H1 (cell line): ENCODE results near the gene CADM1.

ENCODE experiments used
- CBX8 ChIP-seq: fragments of 300-800, 300-1000 bp; sonication (generic); IDR thresholded peaks from 2 replicates; pipeline ENCODE4 v1.7.1; 2016; ENCODE audit warnings: low read depth, low read length, borderline replicate concordance
- CEBPB ChIP-seq: IDR thresholded peaks from 2 replicates; pipeline ENCODE4 v1.6.1; 2012; ENCODE audit warnings: low read depth, low read length
- CTCF ChIP-seq, 3 experiments: IDR thresholded peaks; 1 replicate in 2 of 3; 2 replicates in 1 of 3; pipeline versions ENCODE4 v1.5.1 to v1.6.1; 2011; ENCODE audit warnings: low read length in 3 of 3, mild to moderate bottlenecking in 3 of 3, inconsistent platforms in 2 of 3, low read depth in 1 of 3, moderate library complexity in 1 of 3; ENCODE audit not compliant: insufficient read depth in 1 of 3; ENCODE audit errors: control extremely low read depth in 1 of 3
- EZH2 ChIP-seq: fragments of 200-600 bp; sonication (generic); IDR thresholded peaks from 2 replicates; pipeline ENCODE4 v1.7.1; 2012; ENCODE audit warnings: low read depth, mild to moderate bottlenecking, moderate library complexity, low read length, inconsistent platforms; ENCODE audit not compliant: severe bottlenecking
- SP1 ChIP-seq: IDR thresholded peaks from 2 replicates; pipeline ENCODE4 v1.6.1; 2011; ENCODE audit warnings: low read depth, low read length
- SRF ChIP-seq: IDR thresholded peaks from 2 replicates; pipeline ENCODE4 v1.6.1; 2011; ENCODE audit warnings: mild to moderate bottlenecking, low read depth, low read length, moderate library complexity
- TAF1 ChIP-seq: IDR thresholded peaks from 2 replicates; pipeline ENCODE4 v1.6.1; 2011; ENCODE audit warnings: mild to moderate bottlenecking, low read depth, low read length
- USF2 ChIP-seq: IDR thresholded peaks from 2 replicates; pipeline ENCODE4 v1.6.1; 2011; ENCODE audit warnings: low read length, improper control_type of control experiment
- YY1 ChIP-seq: IDR thresholded peaks from 2 replicates; pipeline ENCODE4 v1.6.1; 2011; ENCODE audit warnings: low read depth, mild to moderate bottlenecking, low read length

GRCh38 chr11:115286614-115287013, 217.6 kb downstream of the CADM1 start:
- TF ChIP-seq SRF (no peak), USF2 (no peak), CBX8 (no peak), EZH2 (no peak), YY1 (no peak), CTCF (IDR thresholded peaks at IDR 0.05; ENCODE audit: control extremely low read depth in 1 of 3, insufficient read depth in 1 of 3, low read depth in 1 of 3, low read length in 3 of 3) (no peak), CEBPB (no peak), SP1 (no peak), TAF1 (no peak)
